RKO (cell line): Measurements from ENCODE around the gene POLR2C.

Source experiments
- DNase-seq: peaks from one replicate; pipeline ENCODE4 v3.0.0-alpha.2; 2016; ENCODE audit warnings: low spot score

POLR2C gene

DNA sequence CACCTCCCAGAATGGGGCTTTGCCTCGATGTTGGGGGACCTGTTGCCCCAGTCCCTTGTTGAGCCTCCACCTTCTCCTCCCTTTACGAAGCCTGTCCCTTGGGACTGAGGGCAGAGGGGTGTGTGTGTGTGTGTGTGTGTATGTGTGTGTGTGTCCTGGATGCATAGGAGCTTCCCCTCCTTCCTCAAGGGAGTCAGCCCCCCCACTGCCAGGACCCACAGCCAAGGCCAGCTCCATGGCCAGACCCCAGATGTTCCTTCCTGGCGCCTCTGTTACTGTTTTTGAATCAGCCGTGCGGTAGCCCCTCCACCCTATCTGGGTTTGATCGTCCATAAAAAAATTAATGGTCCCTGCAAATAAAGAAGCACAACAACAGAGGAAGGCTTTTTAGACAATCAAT, 41.5 kb downstream of the POLR2C start:
- no peak for DNase-seq

DNA sequence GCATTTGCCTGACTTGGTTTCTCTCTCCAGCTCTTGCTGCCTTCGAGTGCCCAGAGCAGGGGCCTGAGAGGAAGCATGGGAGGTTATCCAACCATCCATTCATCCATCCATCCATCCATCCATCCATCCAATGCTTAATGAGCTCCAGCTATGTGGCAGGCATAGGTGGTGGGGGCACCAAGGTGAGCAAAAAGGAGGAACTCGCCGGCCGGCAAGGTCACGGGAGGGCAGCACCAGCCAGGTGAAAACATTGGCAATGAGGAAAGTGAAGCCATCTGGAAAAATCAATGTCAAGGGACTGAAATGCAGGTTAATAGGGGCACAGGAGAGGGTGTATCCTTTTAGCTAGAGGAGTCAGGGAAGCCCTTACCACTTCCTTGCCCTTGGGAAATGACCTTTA, 42.0 kb downstream of the POLR2C start:
- no peak for DNase-seq

DNA sequence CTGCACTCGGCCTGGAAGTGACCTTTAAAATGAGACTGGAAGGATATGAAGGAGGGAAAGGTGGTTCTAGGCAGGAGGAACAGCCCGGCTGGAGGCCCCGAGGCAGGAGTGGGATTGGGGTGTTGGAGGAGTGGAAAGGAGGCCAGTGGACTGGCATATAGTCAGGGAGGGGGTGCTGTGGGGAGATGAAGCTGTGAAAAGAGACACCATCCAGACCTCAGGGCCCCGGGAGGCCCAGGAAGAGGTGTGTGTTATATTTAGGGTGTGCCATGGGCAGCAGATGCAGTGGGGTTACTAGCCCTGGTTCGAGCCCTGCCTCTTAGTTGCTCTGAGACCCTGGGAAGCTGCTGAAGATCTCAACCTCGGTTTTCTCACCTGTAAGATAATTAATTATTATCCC, 42.7 kb downstream of the POLR2C start:
- DNase-seq: no peak

DNA sequence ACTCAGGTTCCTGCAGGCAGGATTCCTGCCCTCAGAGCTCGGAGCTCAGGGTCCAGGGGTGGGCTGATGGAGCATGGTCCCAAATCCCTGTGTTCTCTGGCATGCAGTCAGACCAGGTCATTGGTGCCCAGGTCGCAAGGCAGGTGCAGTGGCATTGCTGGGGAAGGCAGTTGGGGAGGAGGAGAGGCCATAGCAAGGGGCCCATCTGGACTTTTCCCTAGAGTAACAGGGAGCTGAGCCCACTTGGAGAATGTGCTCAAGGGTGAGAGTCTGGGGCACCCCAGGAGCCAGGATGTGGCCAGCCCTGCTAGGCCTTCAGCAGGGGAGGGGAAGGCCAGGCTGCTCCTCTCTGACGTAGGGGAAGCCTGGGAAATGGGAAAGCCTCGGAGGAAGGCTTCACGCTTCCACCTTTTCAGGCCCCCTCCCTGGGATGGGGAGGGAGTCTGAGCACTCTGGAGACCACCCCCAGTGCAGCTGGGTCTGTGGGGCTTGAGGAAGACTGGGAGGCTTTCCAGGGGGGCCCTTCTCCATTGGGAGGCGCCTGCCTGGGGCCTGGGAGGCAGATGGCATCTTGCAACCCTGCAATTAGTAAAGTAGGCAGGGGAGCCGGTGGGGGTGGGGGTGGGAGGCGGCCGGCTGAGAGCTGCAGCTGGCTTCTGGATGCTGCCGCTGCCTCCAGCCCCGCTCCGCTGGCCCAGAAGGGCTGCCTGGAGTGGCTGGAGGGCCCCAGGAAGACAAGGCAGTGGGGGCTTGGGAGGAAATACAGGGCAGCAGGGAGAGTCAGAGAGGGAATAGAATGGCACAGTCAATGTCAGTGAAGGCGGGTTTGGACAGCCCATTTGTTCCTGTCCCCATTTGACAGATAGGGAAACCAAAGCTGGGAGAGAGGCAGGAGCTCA, 44.9 kb downstream of the POLR2C start:
- no peak for DNase-seq

DNA sequence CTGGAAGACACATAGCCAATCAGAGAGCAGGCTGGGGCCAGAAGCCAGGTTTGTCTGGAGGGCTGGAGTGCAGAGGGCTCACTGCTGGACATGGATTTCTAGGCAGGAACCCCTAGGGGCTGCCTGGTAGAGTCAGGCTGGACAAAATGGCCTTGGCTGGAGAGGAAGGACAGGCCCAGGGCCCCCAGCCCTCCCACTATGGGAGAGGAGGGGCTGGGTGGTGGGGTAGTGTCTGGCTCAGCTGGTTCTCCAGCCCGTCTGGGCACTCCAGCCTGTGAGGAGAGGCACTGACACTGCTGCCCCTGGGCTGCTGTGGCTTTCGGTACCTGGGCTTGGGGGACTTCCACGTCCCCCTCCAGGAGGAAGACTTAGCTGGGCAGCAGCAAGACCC, 45.6 kb downstream of the POLR2C start:
- DNase-seq: no peak

DNA sequence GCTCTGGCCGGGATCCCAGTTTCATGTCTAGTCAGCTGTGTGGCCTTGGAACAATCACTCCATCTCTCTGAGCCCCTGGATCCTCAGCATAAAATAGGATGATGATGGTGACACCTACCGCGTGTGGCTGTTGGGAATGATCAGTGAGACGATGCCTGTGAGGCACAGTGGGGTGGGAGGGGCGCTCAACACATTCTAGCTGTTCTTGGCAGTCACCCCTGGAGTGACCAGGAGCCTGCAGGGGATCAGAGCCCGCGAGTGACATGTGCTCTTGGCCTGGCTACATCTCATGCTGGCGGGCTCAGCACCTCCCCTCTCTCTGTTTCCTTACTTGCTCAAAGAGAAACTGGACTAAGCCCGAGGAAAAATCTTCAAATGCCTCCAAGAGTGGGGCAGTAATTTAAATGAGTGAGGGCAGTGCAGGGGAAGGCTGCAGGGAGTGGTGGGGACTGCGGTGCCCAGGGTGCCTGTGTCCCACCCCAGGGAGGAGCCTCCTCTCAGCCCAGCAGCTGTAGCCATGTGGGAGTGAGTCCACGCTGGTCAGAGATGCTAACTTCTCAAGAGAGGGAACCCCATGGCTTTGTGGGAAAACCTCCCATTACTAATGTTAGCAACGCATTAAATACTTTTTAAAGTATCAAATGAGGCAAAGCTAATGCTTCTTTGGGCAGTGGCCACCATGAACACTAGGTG, 46.9 kb downstream of the POLR2C start:
- no peak for DNase-seq

DNA sequence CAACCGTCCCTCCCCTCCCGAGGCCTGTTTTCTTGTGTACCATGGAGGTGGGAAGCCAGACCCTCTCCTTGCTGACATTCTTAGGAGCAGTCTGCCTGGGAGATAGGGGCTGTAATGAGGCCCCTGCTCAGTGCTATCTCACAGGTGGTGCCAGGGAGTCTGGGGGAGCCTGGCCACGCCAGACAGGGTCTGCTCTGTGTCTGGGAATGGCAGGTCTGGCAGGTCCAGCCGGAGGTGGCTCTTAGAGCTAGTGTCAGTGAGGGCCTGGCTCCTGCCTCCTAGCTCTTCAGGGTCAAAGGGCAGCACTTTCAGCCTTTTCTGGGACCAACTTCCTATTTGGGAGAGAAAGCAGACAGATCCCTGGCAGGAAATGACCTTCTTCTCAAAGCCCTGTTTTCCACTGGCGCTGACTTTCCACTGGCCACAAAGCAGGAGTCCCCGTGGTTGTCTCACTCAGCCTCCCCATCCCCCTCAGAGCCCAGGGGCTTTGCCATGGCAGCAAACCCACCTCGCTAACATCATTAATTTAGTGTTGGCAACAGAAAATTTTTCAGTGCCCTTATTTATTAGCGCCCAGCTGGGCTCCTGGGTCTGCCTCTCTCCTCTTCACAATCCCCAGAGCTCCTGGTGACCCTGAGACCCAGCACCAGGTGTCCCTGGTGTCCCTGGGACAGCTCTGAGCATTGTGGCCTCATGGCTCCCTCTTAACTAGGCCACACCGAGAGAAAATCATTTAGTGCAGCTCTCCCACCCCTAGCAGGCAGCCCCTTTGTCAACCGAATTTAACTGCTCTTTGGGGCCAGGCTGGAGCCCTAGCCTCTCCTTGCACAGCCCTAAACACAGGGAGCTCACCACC, 47.8 kb downstream of the POLR2C start:
- DNase-seq: no peak

DNA sequence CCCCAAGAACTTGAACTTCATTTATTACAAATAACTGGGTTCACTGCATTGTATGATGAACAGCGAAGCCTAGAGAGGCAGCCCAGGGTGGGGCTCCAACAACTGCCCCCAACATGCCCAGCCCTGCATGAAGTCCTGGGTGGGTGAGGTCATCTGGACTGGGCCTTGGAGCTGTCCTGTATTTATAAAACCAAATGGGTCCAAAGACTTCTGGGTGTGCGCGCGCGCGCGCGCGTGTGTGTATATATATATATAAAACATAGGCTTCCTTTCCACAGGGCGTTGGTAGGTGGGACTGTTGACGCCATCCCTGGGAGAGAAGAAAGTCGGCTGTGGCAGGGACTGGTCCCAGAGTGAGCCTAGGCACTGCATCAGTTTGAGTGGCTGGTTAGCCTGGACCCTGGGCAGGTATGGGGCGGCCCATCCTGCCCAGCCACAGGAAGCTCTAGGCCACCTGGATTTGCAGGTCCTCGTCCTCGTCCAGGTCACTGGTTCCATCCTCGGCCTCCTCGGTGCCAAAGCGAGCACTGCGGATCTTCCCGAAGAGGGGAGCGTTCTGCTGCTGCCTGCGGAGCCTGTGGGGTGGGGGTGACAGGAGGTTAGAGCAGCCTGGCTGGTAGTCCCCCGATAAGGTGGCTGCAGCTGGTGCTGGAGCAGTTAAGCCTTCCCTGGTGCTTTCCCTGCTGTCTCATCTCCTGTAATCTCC, 50.0 kb downstream of the POLR2C start:
- no peak for DNase-seq

DNA sequence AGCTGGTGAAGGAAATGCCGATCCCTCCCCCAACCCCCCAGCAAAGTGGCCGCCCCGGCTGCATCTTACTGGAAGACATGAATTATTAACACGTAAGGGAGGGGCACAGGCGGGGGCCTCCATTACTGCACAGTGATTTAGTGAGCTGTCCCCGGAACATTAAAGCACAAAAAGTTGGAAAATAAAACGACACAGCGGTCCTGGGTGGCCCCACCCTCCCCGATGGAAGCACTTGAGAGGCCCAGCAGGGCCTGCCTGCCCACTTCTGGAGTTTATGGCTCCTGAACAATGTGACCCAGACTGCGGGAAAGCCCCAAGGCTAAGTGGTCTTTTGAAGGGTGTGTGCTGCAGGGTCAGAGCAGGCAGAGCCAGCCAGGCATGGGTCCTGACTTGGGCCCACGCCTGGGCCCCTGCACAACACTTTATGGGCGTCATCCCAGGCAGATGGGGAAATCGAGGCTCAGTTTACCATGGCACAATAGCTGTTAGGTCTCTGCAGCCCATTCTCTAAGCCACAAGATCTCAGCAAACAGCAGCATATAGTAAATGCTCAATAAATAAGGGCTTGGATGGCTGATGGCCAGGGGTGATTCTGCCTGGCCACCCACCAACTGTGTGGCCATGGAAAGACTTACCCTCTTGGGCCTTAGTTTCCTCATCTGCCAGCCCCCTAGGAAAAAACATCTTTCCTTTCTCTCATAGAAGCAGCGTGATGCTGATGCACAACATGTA, 51.1 kb downstream of the POLR2C start:
- no peak for DNase-seq

DNA sequence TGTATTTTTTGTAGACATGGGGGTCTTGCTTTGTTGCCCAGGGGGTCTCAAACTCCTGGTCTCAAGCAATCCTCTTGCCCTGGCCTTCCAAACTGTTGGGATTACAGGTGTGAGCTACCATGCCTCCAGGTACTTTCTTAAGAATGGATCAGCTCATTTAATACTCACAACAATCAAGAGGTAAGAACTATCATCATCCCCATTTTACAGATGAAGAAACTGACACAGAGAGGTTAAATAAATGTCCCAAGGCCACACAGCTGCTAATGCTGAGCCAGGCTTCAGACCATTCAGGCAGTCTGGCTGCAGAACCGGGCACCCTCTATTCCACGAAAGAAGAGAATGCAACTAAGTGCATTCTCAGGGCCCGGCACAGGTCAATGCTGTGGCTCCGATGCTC, 51.9 kb downstream of the POLR2C start:
- no peak for DNase-seq

DNA sequence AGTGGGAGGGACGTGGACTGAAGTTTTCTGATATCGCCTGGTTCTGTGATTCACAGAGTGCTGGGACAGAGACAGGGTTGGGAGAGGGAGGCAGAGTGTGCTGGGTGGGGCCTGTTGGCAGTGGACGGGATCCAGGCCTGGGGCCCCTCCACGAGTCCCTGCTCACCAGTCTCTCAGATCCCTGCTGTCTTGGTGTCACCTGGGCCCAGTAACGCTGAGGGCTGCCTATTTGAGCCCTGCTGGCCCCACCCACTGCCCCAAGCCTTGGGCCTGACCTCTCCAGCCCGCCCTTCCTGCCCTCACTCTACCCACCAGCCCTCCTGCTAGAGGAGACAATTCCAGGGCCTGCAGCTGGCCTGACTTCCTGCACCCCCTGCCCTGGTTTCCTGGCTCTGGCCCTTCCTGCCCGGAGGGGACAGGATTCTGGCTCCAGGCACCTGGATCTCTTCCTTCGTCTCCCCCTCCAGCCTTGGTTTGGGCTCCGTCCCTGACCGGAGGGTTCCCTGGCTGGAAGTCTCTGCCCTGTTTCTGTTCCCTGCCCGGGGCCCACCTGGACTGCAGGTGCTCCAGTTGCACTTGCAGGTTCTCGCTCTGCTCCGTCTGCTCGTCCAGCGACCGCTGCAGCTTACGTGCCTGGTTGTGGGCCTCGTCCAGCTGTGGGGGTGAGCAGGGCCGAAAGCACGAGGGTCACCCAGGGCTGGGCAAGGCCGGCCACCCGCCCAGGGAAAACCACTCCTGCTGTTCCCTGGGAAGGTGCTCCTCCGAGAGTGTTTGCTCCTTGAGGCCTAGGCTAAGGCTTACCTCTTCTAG, 52.5 kb downstream of the POLR2C start:
- DNase-seq: no peak

DNA sequence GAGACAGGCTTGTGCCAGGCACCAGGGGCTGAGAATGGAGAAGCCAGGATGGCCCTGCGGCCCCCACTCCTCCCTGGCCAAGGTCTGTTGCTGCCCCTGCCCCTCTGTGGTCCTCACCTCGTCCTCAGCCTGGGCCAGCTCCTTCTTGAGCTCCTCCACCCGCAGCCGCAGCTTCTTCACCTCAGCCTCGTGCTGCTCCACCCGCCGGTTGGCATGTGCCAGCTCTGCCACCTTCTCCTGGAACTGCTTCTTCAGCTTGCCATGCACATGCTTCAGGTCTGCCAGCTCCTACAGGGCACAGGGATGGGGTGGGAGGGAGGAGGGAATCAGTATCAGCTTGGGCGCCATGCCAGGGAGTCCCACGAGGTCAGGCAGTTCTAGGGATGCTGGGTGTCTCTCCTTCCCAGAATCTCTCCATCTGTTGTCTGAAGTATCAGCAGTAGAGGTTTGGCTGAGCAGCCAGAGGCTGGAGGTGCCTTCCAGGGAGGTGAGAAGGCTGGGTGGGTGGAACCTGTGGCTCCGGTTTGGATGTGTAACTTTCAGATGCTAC, 53.8 kb downstream of the POLR2C start:
- DNase-seq: no peak

DNA sequence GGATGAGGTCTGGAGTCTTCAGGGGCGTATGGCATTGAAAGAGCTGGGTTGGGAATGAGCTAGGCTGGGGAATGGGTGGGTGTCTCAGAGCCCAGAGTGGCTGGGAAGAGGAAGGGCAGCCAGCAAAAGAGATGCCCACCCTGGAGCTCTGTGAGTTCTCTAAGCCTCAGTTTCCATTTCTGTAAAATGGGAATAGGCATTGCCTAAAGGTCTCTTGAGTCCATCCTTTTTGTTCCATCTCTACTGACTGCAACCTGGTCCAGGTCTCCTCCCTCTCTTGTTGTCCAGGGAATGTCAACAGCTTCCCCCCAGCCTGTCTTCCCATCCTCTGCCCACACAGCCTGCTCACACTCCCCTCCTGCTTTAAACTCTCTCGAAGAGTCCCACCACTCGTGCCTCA, 54.3 kb downstream of the POLR2C start:
- DNase-seq: no peak

DNA sequence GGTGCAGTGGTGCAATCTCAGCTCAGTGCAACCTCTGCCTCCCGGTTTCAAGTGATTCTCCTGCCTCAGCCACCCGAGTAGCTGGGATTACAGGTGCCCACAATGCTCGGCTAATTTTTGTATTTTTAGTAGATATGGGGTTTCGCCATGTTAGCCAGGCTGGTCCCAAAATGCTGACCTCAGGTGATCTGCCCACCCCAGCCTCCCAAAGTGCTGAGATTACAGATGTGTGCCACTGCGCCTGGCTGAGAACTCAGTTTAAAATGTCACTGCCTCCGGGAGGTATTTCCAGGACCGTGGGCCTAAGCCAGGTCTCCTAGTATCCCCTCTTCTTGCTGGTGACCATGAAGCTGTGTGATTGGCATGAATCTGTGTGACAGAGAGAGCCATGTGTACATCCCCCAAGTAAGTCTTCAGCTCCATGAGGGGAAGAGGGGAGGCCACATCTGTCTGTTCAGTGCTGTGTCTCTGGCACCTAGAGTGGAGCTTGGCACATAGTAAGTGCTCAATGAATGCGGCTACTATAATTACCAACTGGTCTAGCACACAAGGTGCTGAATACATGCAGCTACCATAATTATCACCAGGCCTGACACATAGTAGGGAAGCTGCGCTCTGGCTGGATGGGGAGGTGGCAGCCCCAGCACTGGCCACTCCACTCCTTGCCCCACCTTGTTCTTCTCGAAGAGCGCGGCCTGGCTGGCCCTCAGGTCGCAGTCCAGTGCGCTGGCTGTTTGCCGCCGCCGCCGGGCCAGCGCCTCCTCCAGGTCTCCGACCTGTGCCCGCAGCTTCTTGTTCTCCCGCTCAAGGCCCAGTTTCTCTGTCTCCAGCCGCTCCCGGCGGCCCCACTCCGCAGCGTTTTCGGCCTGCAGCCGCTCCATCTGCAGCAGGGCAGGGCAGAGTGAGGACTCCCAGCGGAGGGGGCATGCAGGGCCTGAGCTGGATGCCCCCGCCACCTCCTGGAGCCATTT, 55.2 kb downstream of the POLR2C start:
- DNase-seq: no peak

DNA sequence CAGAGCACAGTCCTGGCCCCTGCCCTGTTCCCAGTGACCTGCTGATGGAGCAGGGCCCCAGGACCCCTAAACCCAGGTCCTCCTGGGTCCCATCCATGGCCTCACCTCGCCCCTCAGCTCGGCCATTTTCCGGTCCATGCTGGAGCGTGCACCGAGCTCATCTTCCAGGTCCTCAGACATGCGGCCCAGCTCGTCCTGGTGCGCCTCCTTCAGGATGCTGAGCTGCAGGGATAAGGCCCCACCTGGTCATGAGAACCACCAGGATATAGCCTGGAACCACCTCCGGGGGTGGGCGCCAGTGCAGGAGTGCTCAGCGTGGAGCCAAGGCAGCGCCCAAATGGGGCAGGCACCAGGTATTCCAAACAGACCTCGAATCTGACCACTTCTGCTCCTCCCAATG, 56.0 kb downstream of the POLR2C start:
- DNase-seq: no peak

DNA sequence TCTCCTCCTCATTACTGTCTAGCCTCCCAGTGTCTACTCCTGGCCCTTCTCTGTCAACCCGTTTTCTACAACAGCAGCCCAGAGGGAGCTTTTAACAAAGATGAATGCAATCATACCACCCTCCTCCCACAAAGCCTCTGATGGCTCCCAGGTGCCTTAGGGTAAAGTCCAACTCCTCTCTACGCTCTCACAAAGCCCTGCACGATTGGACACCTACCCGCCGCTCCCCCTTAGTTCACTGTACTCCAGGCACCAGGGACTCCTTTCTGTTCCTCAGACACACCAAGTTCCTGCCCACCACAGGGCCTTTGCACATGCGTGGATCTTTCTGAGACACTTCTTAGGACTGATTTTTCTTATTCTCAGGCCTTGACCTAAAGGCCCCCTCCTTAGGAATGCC, 56.4 kb downstream of the POLR2C start:
- no peak for DNase-seq

DNA sequence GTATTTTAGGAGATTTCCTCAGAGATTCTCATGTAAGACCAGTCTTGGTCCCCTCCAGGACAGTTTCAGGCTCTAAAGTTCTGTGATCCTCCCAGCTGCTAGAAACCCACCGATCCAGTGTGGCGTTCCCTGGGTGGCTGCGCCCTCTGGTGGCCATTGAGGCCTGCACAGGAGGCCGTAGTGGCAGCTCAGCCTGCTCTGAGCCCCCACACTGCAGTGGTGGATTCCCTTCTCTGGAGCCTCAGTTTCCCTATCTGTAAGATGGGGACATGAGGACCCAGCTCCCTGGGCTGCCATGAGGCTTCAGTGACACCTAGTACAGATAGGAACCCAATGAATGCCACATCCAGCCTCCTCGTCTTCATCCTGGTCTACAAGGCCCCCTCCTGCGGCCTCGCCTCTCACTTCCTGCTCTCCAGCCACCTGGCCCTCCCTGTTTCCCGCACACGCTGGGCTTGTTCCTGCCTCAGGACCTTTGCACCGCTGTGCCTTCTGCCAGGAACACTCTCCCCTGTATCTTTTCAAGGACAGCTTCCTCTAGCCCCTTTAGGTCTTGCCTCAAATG, 57.4 kb downstream of the POLR2C start:
- peak; percentile 61 for DNase-seq
